Bronchial epithelial cell (primary cell): Measurements from ENCODE around the gene FANCC. TPM values are rescaled to one million over a fixed set of nuclear protein-coding genes. Genes with fewer than 3 reads are reported as not detected.
"Not testable (repeated sequence)": the region's sequence is repeated elsewhere in the genome, so short reads cannot be mapped to it uniquely, and the experiment has no call there.

Experiments used
- DNase-seq: peaks from one replicate; pipeline ENCODE4 v3.0.0-alpha.2; 2010; ENCODE audit warnings: low read depth
- FAIRE-seq: peaks from 2 replicates; lab custom pipeline; 2011; peaks lifted over from hg19 to GRCh38; lab: Jason Lieb, UNC
- H3K27me3 ChIP-seq: 2 replicates; pipeline ENCODE4 v1.5.1; 2011; ENCODE audit warnings: low read length; ENCODE audit not compliant: control insufficient read depth, insufficient read depth
- H3K36me3 ChIP-seq: 2 replicates; pipeline ENCODE4 v1.5.1; 2011; ENCODE audit warnings: low read length; ENCODE audit not compliant: control insufficient read depth, insufficient read depth
- H3K4me3 ChIP-seq: 2 replicates; pipeline ENCODE4 v1.5.1; 2011; ENCODE audit warnings: mild to moderate bottlenecking, low read depth, low read length, control low read depth
- CTCF ChIP-seq: IDR thresholded peaks from 2 replicates; pipeline ENCODE4 v1.5.1; 2011; ENCODE audit warnings: mild to moderate bottlenecking, moderate library complexity, low read length, control low read depth, inconsistent platforms; ENCODE audit not compliant: insufficient read depth, severe bottlenecking
- total RNA-seq: library from RNA; depleted of rRNA; stranded (reverse); fragments of >200 nt; gene quantifications from 2 replicates; pipeline ENCODE4 v1.2.1, GENCODE V29; 2014

Gene FANCC
- total RNA-seq, 1 donor from 2014 or later: 3.4 TPM

- no peaks in the 10 kb centered on the region for H3K36me3 ChIP-seq
- no peaks in the 10 kb centered on the region for H3K27me3 ChIP-seq
- DNase-seq (no peak), FAIRE-seq (no peak)
- TF ChIP-seq CTCF: no peak
- H3K4me3 ChIP-seq: no peak overlapping the region
Measured at GRCh38 chr9:95204710-95205109, 112.8 kb downstream of the FANCC start.

GRCh38 chr9:95204310-95204709, 113.2 kb downstream of the FANCC start:
- H3K4me3 ChIP-seq: no peak overlapping the region
- FAIRE-seq: no peak
- no peaks in the 10 kb centered on the region for H3K36me3 ChIP-seq

GRCh38 chr9:95203019-95203418, 114.5 kb downstream of the FANCC start:
- not testable (repeated sequence) for H3K27me3 ChIP-seq, H3K4me3 ChIP-seq, H3K36me3 ChIP-seq, FAIRE-seq, DNase-seq

More at GRCh38 chr9:95204310-95204709, 113.2 kb downstream of the FANCC start:
- TF ChIP-seq CTCF: no peak
- no peaks in the 10 kb centered on the region for H3K27me3 ChIP-seq
- no peak for DNase-seq

- no peaks in the 10 kb centered on the region for H3K27me3 ChIP-seq
- H3K36me3 ChIP-seq: no peaks in the 10 kb centered on the region
- H3K4me3 ChIP-seq: no peak overlapping the region
- no peak for TF ChIP-seq CTCF
- FAIRE-seq: no peak
- no peak for DNase-seq
Measured at GRCh38 chr9:95202076-95202681, 115.3 kb downstream of the FANCC start.

GRCh38 chr9:95201206-95201605, 116.3 kb downstream of the FANCC start:
- DNase-seq: no peak
- TF ChIP-seq CTCF: no peak
- Histone ChIP-seq H3K4me3 (no peak overlapping the region), H3K27me3 (no peaks in the 10 kb centered on the region), H3K36me3 (no peaks in the 10 kb centered on the region)
- FAIRE-seq: no peak

GRCh38 chr9:95197692-95198271, 119.7 kb downstream of the FANCC start:
- Histone ChIP-seq H3K4me3 (no peak overlapping the region), H3K36me3 (no peaks in the 10 kb centered on the region), H3K27me3 (no peaks in the 10 kb centered on the region)
- DNase-seq: peak; percentile 93
- TF ChIP-seq CTCF: no peak
- FAIRE-seq: peak; percentile 13
